NT2/D1 (cell line): Measurements from ENCODE around the gene NCAN.

Experiments
- SUZ12 ChIP-seq: IDR thresholded peaks from 2 replicates; pipeline ENCODE4 v1.6.1; 2011; ENCODE audit not compliant: insufficient read length, insufficient read depth; ENCODE audit errors: extremely low read depth
- YY1 ChIP-seq: IDR thresholded peaks from 2 replicates; pipeline ENCODE4 v1.6.1; 2011; ENCODE audit not compliant: insufficient read length, insufficient read depth
- ZNF274 ChIP-seq: IDR thresholded peaks from 2 replicates; pipeline ENCODE4 v1.6.1; 2011; ENCODE audit warnings: mild to moderate bottlenecking, low read depth, low read length

GRCh38 chr19:19215792-19216191, 4.0 kb downstream of the NCAN start:
- TF ChIP-seq SUZ12 = no peak
- TF ChIP-seq YY1 = no peak
- TF ChIP-seq ZNF274 = no peak
